Osteoblast (primary cell): Measurements from ENCODE around the gene RRAS. TPM values are rescaled to one million over a fixed set of nuclear protein-coding genes. Genes with fewer than 3 reads are reported as not detected.

Source experiments
- DNase-seq: peaks from one replicate; pipeline ENCODE4 v3.0.0; 2011; ENCODE audit warnings: low spot score, mixed read lengths; ENCODE audit not compliant: insufficient read length; ENCODE audit errors: missing footprints
- H2AFZ ChIP-seq: 2 replicates; pipeline ENCODE4 v1.6.0; 2011; ENCODE audit warnings: mild to moderate bottlenecking, low read length
- H3K27ac ChIP-seq: 2 replicates; pipeline ENCODE4 v1.5.1; 2011; ENCODE audit warnings: mild to moderate bottlenecking, low read depth, low read length, moderate library complexity
- H3K27me3 ChIP-seq: 2 replicates; pipeline ENCODE4 v1.6.0; 2012; ENCODE audit warnings: mild to moderate bottlenecking, control low read depth, inconsistent platforms, low read length, moderate library complexity; ENCODE audit not compliant: insufficient read depth
- H3K36me3 ChIP-seq: 2 replicates; pipeline ENCODE4 v1.5.1; 2011; ENCODE audit warnings: mild to moderate bottlenecking, low read length, control low read depth, moderate library complexity; ENCODE audit not compliant: insufficient read depth
- H3K4me1 ChIP-seq: 2 replicates; pipeline ENCODE4 v1.5.1; 2011; ENCODE audit warnings: mild to moderate bottlenecking, low read length, control low read depth, moderate library complexity; ENCODE audit not compliant: insufficient read depth
- H3K4me2 ChIP-seq: 2 replicates; pipeline ENCODE4 v1.6.0; 2011; ENCODE audit warnings: mild to moderate bottlenecking, low read length; ENCODE audit not compliant: insufficient read depth
- H3K4me3 ChIP-seq: fragments of 200-600 bp; sonication (generic); 3 replicates; pipeline ENCODE4 v1.5.1; 2012; ENCODE audit warnings: mild to moderate bottlenecking, low read length, inconsistent platforms; ENCODE audit not compliant: insufficient read depth
- H3K79me2 ChIP-seq: 2 replicates; pipeline ENCODE4 v1.6.0; 2012; ENCODE audit warnings: mild to moderate bottlenecking, low read length, control low read depth, inconsistent platforms; ENCODE audit not compliant: insufficient read depth
- H3K9me3 ChIP-seq: 2 replicates; pipeline ENCODE4 v1.5.1; 2011; ENCODE audit warnings: low read depth, low read length, control low read depth
- H4K20me1 ChIP-seq: 2 replicates; pipeline ENCODE4 v1.6.0; 2012; ENCODE audit warnings: mild to moderate bottlenecking, low read length, control low read depth; ENCODE audit not compliant: insufficient read depth
- CTCF ChIP-seq: IDR thresholded peaks from 2 replicates; pipeline ENCODE4 v1.5.1; 2011; ENCODE audit warnings: mild to moderate bottlenecking, low read depth, low read length, moderate library complexity; ENCODE audit errors: extremely low read depth
- total RNA-seq: library from RNA; depleted of rRNA; stranded (reverse); fragments of >200 nt; gene quantifications from 2 replicates; pipeline ENCODE4 v1.2.3, GENCODE V29; 2012

RRAS gene
- total RNA-seq, 1 donor: 31.8 TPM

- no peaks in the 10 kb centered on the region for H3K9me3 ChIP-seq
- H4K20me1 ChIP-seq: peaks cover 13% of the 10 kb centered on the region
- no peak for DNase-seq
- H3K4me1 ChIP-seq: no peaks in the 10 kb centered on the region
- peaks cover 65% of the 10 kb centered on the region for H3K36me3 ChIP-seq
- H2AFZ ChIP-seq: no peak overlapping the region
- no peak for TF ChIP-seq CTCF
- H3K79me2 ChIP-seq: peaks cover 19% of the 10 kb centered on the region
- no peaks in the 10 kb centered on the region for H3K27me3 ChIP-seq
- H3K4me2 ChIP-seq: no peak overlapping the region
- H3K4me3 ChIP-seq: no peak overlapping the region
- H3K27ac ChIP-seq: no peak overlapping the region
These were observed 15.9 kb upstream of the RRAS start for GRCh38 chr19:49655570-49656455.

GRCh38 chr19:49654581-49654980 is 14.6 kb upstream of the RRAS start:
- H3K4me3 ChIP-seq: no peak overlapping the region
- peaks cover 65% of the 10 kb centered on the region for H3K36me3 ChIP-seq
- no peak for DNase-seq
- peaks cover 23% of the 10 kb centered on the region for H4K20me1 ChIP-seq
- H3K9me3 ChIP-seq: no peaks in the 10 kb centered on the region
- no peak for TF ChIP-seq CTCF
- no peak overlapping the region for H3K4me2 ChIP-seq
- H3K4me1 ChIP-seq: no peaks in the 10 kb centered on the region
- peaks cover 27% of the 10 kb centered on the region for H3K79me2 ChIP-seq
- H3K27me3 ChIP-seq: no peaks in the 10 kb centered on the region
- no peak overlapping the region for H2AFZ ChIP-seq
- H3K27ac ChIP-seq: no peak overlapping the region

GRCh38 chr19:49653466-49653806 is 13.5 kb upstream of the RRAS start:
- H3K4me3 ChIP-seq: no peak overlapping the region
- H3K36me3 ChIP-seq: peaks cover 58% of the 10 kb centered on the region
- peaks cover 19% of the 10 kb centered on the region for H4K20me1 ChIP-seq
- H2AFZ ChIP-seq: no peak overlapping the region
- H3K27ac ChIP-seq: no peak overlapping the region
- peaks cover 32% of the 10 kb centered on the region for H3K79me2 ChIP-seq
- H3K27me3 ChIP-seq: no peaks in the 10 kb centered on the region
- no peak overlapping the region for H3K4me2 ChIP-seq
- no peaks in the 10 kb centered on the region for H3K4me1 ChIP-seq
- no peak for TF ChIP-seq CTCF
- DNase-seq: no peak
- no peaks in the 10 kb centered on the region for H3K9me3 ChIP-seq

GRCh38 chr19:49652551-49653465 is 12.9 kb upstream of the RRAS start:
- no peak for TF ChIP-seq CTCF
- Histone ChIP-seq H3K4me2 (no peak overlapping the region), H3K4me1 (no peaks in the 10 kb centered on the region), H3K4me3 (no peak overlapping the region), H3K9me3 (no peaks in the 10 kb centered on the region), H3K36me3 (peaks cover 60% of the 10 kb centered on the region), H4K20me1 (peaks cover 19% of the 10 kb centered on the region), H3K27me3 (no peaks in the 10 kb centered on the region), H3K27ac (no peak overlapping the region), H3K79me2 (peaks cover 35% of the 10 kb centered on the region), H2AFZ (no peak overlapping the region)
- no peak for DNase-seq
